ENCODE measurements around the gene MAP4K2. TPM values are rescaled to one million over a fixed set of nuclear protein-coding genes. Genes with fewer than 3 reads are reported as not detected.
"Not testable (repeated sequence)": the region's sequence is repeated elsewhere in the genome, so short reads cannot be mapped to it uniquely, and the experiment has no call there.

MAP4K2 gene
- total RNA-seq, 1 donor from 2014 or later: 20.2 TPM

DNA sequence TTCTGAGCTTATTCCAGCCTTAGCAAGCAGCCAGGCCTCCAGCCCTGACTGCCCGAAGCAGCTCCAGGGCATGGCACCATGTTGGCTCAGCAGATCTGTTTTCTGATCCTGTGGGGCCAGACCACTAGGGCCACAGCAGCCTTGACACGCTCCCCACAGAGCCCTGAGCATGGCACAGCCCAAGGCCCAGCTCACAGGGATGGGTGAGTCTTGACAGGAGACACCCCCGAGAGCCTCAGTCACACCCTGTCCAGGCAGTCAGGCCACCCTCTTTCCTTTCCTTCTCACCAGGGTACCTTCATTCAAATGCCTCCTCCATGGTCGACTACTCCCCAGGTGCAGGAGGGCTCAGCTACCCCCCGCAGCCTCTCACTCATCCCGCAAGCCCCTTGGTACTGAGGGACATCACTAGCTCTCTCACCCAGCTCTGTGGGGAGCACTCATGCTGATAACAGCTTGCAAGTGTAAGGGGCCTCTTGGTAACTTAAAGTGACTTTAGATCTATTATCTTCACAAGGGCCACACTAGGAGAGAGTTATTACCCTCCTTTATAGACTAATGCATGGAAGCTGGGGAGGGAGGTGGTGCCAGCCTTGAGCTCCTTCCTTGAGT, 45.3 kb upstream of the MAP4K2 start:
- Mint-ChIP-seq H3K4me3 (peak overlapping the region; percentile 52), H3K36me3 (no peaks in the 10 kb centered on the region), H3K4me1 (ENCODE audit: unreplicated experiment) (peaks cover 8% of the 10 kb centered on the region), H3K27me3 (peaks cover 9% of the 10 kb centered on the region), H3K27ac (peak overlapping the region; percentile 23), H3K9me3 (no peaks in the 10 kb centered on the region)
- TF ChIP-seq, protein P1, sequence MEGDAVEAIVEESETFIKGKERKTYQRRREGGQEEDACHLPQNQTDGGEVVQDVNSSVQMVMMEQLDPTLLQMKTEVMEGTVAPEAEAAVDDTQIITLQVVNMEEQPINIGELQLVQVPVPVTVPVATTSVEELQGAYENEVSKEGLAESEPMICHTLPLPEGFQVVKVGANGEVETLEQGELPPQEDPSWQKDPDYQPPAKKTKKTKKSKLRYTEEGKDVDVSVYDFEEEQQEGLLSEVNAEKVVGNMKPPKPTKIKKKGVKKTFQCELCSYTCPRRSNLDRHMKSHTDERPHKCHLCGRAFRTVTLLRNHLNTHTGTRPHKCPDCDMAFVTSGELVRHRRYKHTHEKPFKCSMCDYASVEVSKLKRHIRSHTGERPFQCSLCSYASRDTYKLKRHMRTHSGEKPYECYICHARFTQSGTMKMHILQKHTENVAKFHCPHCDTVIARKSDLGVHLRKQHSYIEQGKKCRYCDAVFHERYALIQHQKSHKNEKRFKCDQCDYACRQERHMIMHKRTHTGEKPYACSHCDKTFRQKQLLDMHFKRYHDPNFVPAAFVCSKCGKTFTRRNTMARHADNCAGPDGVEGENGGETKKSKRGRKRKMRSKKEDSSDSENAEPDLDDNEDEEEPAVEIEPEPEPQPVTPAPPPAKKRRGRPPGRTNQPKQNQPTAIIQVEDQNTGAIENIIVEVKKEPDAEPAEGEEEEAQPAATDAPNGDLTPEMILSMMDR (conservative IDR thresholded peaks at IDR 0.05): no peak
- DNase-seq (ENCODE audit: extremely low spot score, unreplicated experiment): no peak

DNA sequence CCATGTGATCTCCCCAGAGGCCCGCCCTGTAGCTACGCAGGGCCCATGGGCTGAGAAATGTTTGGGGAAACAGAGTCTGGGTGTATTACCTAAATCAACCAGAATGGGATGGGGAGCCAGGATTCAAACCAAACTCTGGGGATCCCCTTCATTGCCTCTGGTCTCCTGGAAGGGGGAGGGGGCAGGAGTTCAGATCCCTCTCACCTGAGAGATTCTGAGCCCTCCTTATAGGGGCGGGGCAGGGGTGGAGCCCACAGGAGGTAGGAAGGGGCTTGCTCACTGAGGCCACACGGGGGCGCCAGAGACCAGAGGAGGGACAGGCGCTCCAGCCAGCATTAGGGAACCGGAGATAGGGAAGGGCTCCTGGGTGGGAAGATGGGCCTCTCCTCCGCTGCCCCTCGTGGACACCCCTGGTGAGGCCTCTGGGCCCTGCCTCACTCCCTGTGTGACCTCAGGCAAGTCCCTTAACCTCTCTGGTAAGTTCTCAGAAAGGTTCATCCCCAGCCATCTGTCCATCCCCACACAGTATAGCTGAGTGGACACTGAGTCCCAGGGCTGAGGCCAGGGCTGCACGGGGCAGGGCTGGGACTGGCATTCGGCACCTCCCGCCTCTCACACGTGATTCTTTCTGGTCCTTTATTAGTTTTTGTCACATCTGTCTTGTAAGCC, 44.1 kb upstream of the MAP4K2 start:
- Mint-ChIP-seq H3K27me3 (peaks cover 12% of the 10 kb centered on the region), H3K4me3 (no peak overlapping the region), H3K9me3 (no peaks in the 10 kb centered on the region), H3K27ac (peak overlapping the region; percentile 69), H3K36me3 (no peaks in the 10 kb centered on the region), H3K4me1 (ENCODE audit: unreplicated experiment) (peaks cover 8% of the 10 kb centered on the region)
- TF ChIP-seq, protein P1 (conservative IDR thresholded peaks at IDR 0.05): peak; percentile 99
- DNase-seq (ENCODE audit: extremely low spot score, unreplicated experiment): peak; percentile 96

DNA sequence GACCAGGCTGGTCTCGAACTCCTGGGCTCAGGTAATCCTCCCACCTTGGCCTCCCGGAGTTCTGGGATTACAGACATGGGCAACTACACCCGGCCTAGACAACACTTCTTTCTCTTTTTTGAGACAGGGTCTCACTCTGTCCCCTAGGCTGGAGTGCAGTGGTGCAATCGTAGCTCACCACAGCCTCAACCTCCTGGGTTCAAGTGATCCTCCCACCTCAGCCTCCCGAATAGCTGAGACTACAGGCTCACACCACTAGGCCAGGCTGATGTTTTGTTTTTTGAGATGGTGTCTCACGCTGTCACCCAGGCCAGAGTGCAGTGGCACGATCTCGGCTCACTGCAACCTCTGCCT, 42.7 kb upstream of the MAP4K2 start:
- DNase-seq (ENCODE audit: extremely low spot score, unreplicated experiment); H3K9me3 Mint-ChIP-seq; H3K4me1 Mint-ChIP-seq (ENCODE audit: unreplicated experiment); H3K36me3 Mint-ChIP-seq: not testable (repeated sequence)
- Mint-ChIP-seq H3K27me3 (peaks cover 12% of the 10 kb centered on the region), H3K4me3 (peak overlapping the region; percentile 80), H3K27ac (peak overlapping the region; percentile 87)

DNA sequence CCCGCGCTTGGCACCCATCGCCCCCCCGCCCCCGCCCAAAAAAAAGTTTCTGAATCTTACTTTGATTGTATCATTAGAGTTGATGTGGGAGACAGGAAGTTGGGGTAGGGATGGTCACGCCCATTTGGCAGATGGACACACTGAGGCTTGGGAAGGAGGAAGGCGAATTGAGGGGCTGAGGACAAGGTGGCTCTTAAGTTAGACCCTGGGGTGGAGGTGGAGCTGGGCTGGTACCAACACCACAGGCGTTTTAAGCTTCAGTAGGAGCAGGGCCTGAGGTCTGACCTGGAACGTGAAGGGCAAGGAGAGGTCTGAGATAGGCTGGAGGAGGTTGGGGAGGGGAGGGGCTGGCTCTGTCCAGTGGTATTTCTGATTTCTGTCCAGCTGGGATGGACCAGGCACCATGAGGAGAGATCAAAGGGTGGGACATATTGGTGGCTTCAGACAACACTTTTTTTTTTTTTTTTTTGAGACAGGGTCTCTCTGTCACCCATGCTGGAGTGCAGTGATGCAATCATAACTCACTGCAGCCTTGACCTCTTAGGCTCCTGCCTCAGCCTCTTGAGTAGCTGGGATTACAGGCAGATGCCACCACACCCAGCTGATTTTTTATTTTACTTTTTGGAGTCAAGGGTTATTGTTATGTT, 42.2 kb upstream of the MAP4K2 start:
- peak overlapping the region; percentile 80 for H3K4me3 Mint-ChIP-seq
- H3K27me3 Mint-ChIP-seq: peaks cover 12% of the 10 kb centered on the region
- DNase-seq (ENCODE audit: extremely low spot score, unreplicated experiment): no peak
- peaks cover 3% of the 10 kb centered on the region for H3K4me1 Mint-ChIP-seq (ENCODE audit: unreplicated experiment)
- TF ChIP-seq, protein P1 (conservative IDR thresholded peaks at IDR 0.05): no peak
- no peaks in the 10 kb centered on the region for H3K9me3 Mint-ChIP-seq
- no peaks in the 10 kb centered on the region for H3K36me3 Mint-ChIP-seq
- H3K27ac Mint-ChIP-seq: peak overlapping the region; percentile 87

DNA sequence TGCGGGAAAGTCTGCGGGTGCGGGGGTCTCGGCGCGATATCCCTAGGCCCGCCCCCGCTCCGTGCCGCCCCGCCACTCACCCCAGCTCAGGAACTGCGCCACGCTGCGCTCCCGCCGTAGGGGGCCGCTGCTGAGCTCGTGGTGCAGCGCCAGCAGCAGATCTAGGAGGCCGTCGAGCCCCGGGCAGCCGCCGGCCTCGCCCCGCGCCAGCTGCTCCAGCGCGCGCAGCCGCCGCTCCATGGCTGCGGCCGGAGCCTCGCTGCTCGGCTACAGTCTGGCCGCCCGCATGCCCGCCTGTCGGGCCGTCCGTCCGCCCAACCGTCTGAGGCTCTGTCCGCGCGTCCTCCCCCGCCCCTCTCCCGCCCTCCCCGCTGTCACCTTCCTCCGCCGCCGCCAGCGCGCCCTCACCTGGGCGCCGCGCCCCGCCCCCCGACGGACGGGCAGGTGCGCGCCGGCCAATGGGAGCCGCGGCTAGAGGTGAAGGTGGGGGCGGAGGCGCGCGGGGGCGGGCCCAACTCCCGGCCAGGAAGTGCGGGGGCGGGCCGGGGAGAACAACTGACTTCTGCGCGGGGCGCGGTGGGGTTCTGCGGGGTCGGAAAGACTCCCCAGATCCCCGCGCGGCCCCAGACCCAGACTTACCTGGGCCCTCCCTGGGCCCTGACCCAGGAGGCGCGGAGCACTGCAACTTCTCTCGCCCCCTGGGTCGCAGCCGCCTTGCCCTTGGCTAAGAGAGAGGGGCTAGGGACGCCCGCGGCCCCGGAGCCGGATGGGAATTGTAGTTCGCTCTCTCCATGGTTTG, 41.5 kb upstream of the MAP4K2 start, which contains the start of gene CDC42BPG:
TSS of gene CDC42BPG (minus strand) at position 324 of the 799 bp plus-strand sequence. CDS start at position 240, 84 bp downstream.
- no peak for DNase-seq (ENCODE audit: extremely low spot score, unreplicated experiment)
- Mint-ChIP-seq H3K9me3 (no peaks in the 10 kb centered on the region), H3K4me3 (peak within 1 kb of the TSS; percentile 100), H3K4me1 (ENCODE audit: unreplicated experiment) (peaks cover 3% of the 10 kb centered on the region), H3K36me3 (no peaks in the 10 kb centered on the region), H3K27ac (peak within 1 kb of the TSS; percentile 97), H3K27me3 (peaks cover 12% of the 10 kb centered on the region)
- TF ChIP-seq, protein P1 (conservative IDR thresholded peaks at IDR 0.05): peak; percentile 72

Data from type B pancreatic cell (in vitro differentiated cells).